Stimulated activated naive B cell treated with anti-CD40 and anti-IgM and Interleukin-4, amounts not matched to agents 10 μg/mL and 1 μg/mL and 100 μg/mL, for 72 hours (primary cell): Measurements from ENCODE around the gene CAMK1.

Source experiments
- ATAC-seq, 2 donors: fragments of 150-1000 bp; cut with Tn5 transposase; replicated peaks; 2 replicates each; pipeline ENCODE4 v1.10.0; 2021; ENCODE audit warnings: moderate library complexity in 1 of 2
- DNase-seq: peaks from one replicate; pipeline ENCODE4 v3.0.0; 2021
- H3K27ac Mint-ChIP-seq: one replicate; pipeline ENCODE4 v1.8.0; 2022; ENCODE audit warnings: mild to moderate bottlenecking, mixed read lengths
- H3K27me3 Mint-ChIP-seq, 2 donors: one replicate each; pipeline ENCODE4 v1.8.0; 2022; ENCODE audit warnings: mixed read lengths in 2 of 2
- H3K36me3 Mint-ChIP-seq, 2 donors: one replicate each; pipeline ENCODE4 v1.8.0; 2022; ENCODE audit warnings: mixed read lengths in 2 of 2, mild to moderate bottlenecking in 1 of 2
- H3K4me1 Mint-ChIP-seq, 2 donors: one replicate each; pipeline ENCODE4 v1.8.0; 2022; ENCODE audit warnings: mixed read lengths in 2 of 2, mild to moderate bottlenecking in 1 of 2
- H3K4me3 Mint-ChIP-seq, 2 donors: one replicate each; pipeline ENCODE4 v1.8.0; 2022; ENCODE audit warnings: mild to moderate bottlenecking in 2 of 2, mixed read lengths in 2 of 2, moderate library complexity in 1 of 2
- H3K9me3 Mint-ChIP-seq, 2 donors: one replicate each; pipeline ENCODE4 v1.8.0; 2022; ENCODE audit warnings: mixed read lengths in 2 of 2, mild to moderate bottlenecking in 1 of 2

CAMK1 gene

GRCh38 chr3:9806137-9806536 is 36.4 kb upstream of the CAMK1 start:
- H3K36me3 Mint-ChIP-seq, result peaks cover 49 to 66% of the 10 kb centered on the region in 2 donors
- H3K27me3 Mint-ChIP-seq, result no peaks in the 10 kb centered on the region
- H3K27ac Mint-ChIP-seq, result peak overlapping the region; percentile 86
- H3K4me3 Mint-ChIP-seq, result no peak overlapping the region
- H3K4me1 Mint-ChIP-seq, result peaks cover 49 to 69% of the 10 kb centered on the region in 2 donors
- H3K9me3 Mint-ChIP-seq, result no peaks in the 10 kb centered on the region
- ATAC-seq, result no peak
- DNase-seq, result no peak

GRCh38 chr3:9804996-9805395 is 35.2 kb upstream of the CAMK1 start:
- H3K4me1 Mint-ChIP-seq, result peaks cover 41 to 58% of the 10 kb centered on the region in 2 donors
- H3K27me3 Mint-ChIP-seq, result no peaks in the 10 kb centered on the region
- H3K36me3 Mint-ChIP-seq, result peaks cover 46 to 62% of the 10 kb centered on the region in 2 donors
- no peak for DNase-seq
- no peak overlapping the region for H3K4me3 Mint-ChIP-seq
- H3K9me3 Mint-ChIP-seq, result no peaks in the 10 kb centered on the region
- ATAC-seq, result no peak
- no peak overlapping the region for H3K27ac Mint-ChIP-seq

GRCh38 chr3:9803494-9803893 is 33.7 kb upstream of the CAMK1 start:
- DNase-seq (no peak), ATAC-seq (no peak)
- H3K36me3 Mint-ChIP-seq, result peaks cover 44 to 58% of the 10 kb centered on the region in 2 donors
- no peak overlapping the region for H3K4me3 Mint-ChIP-seq
- H3K27ac Mint-ChIP-seq, result peak overlapping the region; percentile 89
- peaks cover 30 to 44% of the 10 kb centered on the region in 2 donors for H3K4me1 Mint-ChIP-seq
- H3K9me3 Mint-ChIP-seq, result no peaks in the 10 kb centered on the region
- H3K27me3 Mint-ChIP-seq, result no peaks in the 10 kb centered on the region

GRCh38 chr3:9800529-9800928 is 30.8 kb upstream of the CAMK1 start:
- H3K4me3 Mint-ChIP-seq, result no peak overlapping the region
- peaks cover 24 to 43% of the 10 kb centered on the region in 2 donors for H3K4me1 Mint-ChIP-seq
- DNase-seq (no peak), ATAC-seq (no peak)
- H3K27me3 Mint-ChIP-seq, result no peaks in the 10 kb centered on the region
- H3K36me3 Mint-ChIP-seq, result peaks cover 40 to 59% of the 10 kb centered on the region in 2 donors
- H3K9me3 Mint-ChIP-seq, result no peaks in the 10 kb centered on the region
- no peak overlapping the region for H3K27ac Mint-ChIP-seq

- Mint-ChIP-seq H3K27me3 (no peaks in the 10 kb centered on the region), H3K9me3 (peaks cover 0 to 4% of the 10 kb centered on the region in 2 donors), H3K36me3 (peaks cover 41 to 66% of the 10 kb centered on the region in 2 donors), H3K27ac (peak overlapping the region; percentile 65), H3K4me1 (peaks cover 24 to 43% of the 10 kb centered on the region in 2 donors), H3K4me3 (peak overlapping the region; percentile 8 to 22)
- DNase-seq (no peak), ATAC-seq (no peak)
Observed at GRCh38 chr3:9797196-9797945, 27.6 kb upstream of the CAMK1 start.

GRCh38 chr3:9795207-9795606 is 25.5 kb upstream of the CAMK1 start:
- H3K27ac Mint-ChIP-seq, result peak overlapping the region; percentile 100
- H3K27me3 Mint-ChIP-seq, result no peaks in the 10 kb centered on the region
- H3K36me3 Mint-ChIP-seq, result peaks cover 48 to 69% of the 10 kb centered on the region in 2 donors
- peak overlapping the region; percentile 89 to 97 for H3K4me3 Mint-ChIP-seq
- H3K4me1 Mint-ChIP-seq, result peaks cover 36 to 63% of the 10 kb centered on the region in 2 donors
- peaks cover 0 to 4% of the 10 kb centered on the region in 2 donors for H3K9me3 Mint-ChIP-seq
- ATAC-seq (peak; percentile 68 to 74), DNase-seq (peak; percentile 68)

GRCh38 chr3:9794400-9794799 is 24.7 kb upstream of the CAMK1 start:
- H3K9me3 Mint-ChIP-seq, result peaks cover 0 to 4% of the 10 kb centered on the region in 2 donors

GRCh38 chr3:9793161-9793781 is 23.5 kb upstream of the CAMK1 start:
- H3K4me3 Mint-ChIP-seq, result peak overlapping the region; percentile 89 to 97
- H3K27ac Mint-ChIP-seq, result peak overlapping the region; percentile 100
- DNase-seq (no peak), ATAC-seq (peak; percentile 4 to 12)
- H3K4me1 Mint-ChIP-seq, result peaks cover 39 to 75% of the 10 kb centered on the region in 2 donors
- peaks cover 0 to 4% of the 10 kb centered on the region in 2 donors for H3K9me3 Mint-ChIP-seq
- peaks cover 57 to 76% of the 10 kb centered on the region in 2 donors for H3K36me3 Mint-ChIP-seq
- no peaks in the 10 kb centered on the region for H3K27me3 Mint-ChIP-seq

More at GRCh38 chr3:9794400-9794799, 24.7 kb upstream of the CAMK1 start:
- H3K4me1 Mint-ChIP-seq, result peaks cover 39 to 71% of the 10 kb centered on the region in 2 donors
- H3K27me3 Mint-ChIP-seq, result no peaks in the 10 kb centered on the region
- H3K36me3 Mint-ChIP-seq, result peaks cover 53 to 72% of the 10 kb centered on the region in 2 donors
- ATAC-seq (no peak), DNase-seq (no peak)
- H3K4me3 Mint-ChIP-seq, result peak overlapping the region; percentile 89 to 97
- H3K27ac Mint-ChIP-seq, result peak overlapping the region; percentile 100

GRCh38 chr3:9792405-9793160 is 22.8 kb upstream of the CAMK1 start, which contains the start of the genes ARPC4 and TADA3:
Gene ARPC4, plus strand, starts transcription at chr3:9793082. Its CDS starts 40 bp downstream, at chr3:9793122.
Gene TADA3, minus strand, starts transcription at chr3:9792473. Its CDS starts 1,007 bp downstream, at chr3:9791466.
- H3K9me3 Mint-ChIP-seq, result peaks cover 0 to 4% of the 10 kb centered on the region in 2 donors
- H3K27ac Mint-ChIP-seq, result peak within 1 kb of the TSS; percentile 100
- ATAC-seq, result peak; percentile 71 to 76
- H3K27me3 Mint-ChIP-seq, result no peaks in the 10 kb centered on the region
- H3K4me3 Mint-ChIP-seq, result peak within 1 kb of the TSS; percentile 89 to 97
- peaks cover 41 to 74% of the 10 kb centered on the region in 2 donors for H3K4me1 Mint-ChIP-seq
- DNase-seq, result peak; percentile 91
- peaks cover 55 to 73% of the 10 kb centered on the region in 2 donors for H3K36me3 Mint-ChIP-seq

- Mint-ChIP-seq H3K27ac (peak overlapping the region; percentile 100), H3K27me3 (no peaks in the 10 kb centered on the region), H3K4me3 (peak overlapping the region; percentile 89 to 97), H3K36me3 (peaks cover 58 to 73% of the 10 kb centered on the region in 2 donors), H3K9me3 (peaks cover 0 to 4% of the 10 kb centered on the region in 2 donors), H3K4me1 (peaks cover 36 to 73% of the 10 kb centered on the region in 2 donors)
- DNase-seq, result no peak
- no peak for ATAC-seq
Observed at GRCh38 chr3:9791790-9792404, 22.1 kb upstream of the CAMK1 start.

GRCh38 chr3:9791127-9791526 is 21.4 kb upstream of the CAMK1 start:
- ATAC-seq (no peak), DNase-seq (no peak)
- Mint-ChIP-seq H3K36me3 (peaks cover 64 to 76% of the 10 kb centered on the region in 2 donors), H3K27ac (no peak overlapping the region), H3K27me3 (no peaks in the 10 kb centered on the region), H3K9me3 (peaks cover 0 to 4% of the 10 kb centered on the region in 2 donors), H3K4me3 (peak overlapping the region; percentile 89 to 97), H3K4me1 (peaks cover 37 to 73% of the 10 kb centered on the region in 2 donors)

- no peak for ATAC-seq
- peaks cover 23 to 55% of the 10 kb centered on the region in 2 donors for H3K4me1 Mint-ChIP-seq
Observed at GRCh38 chr3:9787714-9788113, 18.0 kb upstream of the CAMK1 start.

GRCh38 chr3:9786825-9787669 is 17.3 kb upstream of the CAMK1 start:
- Mint-ChIP-seq H3K9me3 (no peaks in the 10 kb centered on the region), H3K27ac (peak overlapping the region; percentile 37), H3K36me3 (peaks cover 61 to 74% of the 10 kb centered on the region in 2 donors), H3K27me3 (no peaks in the 10 kb centered on the region), H3K4me1 (peaks cover 30 to 60% of the 10 kb centered on the region in 2 donors), H3K4me3 (no peak overlapping the region)
- DNase-seq (no peak), ATAC-seq (no peak)

More at GRCh38 chr3:9787714-9788113, 18.0 kb upstream of the CAMK1 start:
- H3K9me3 Mint-ChIP-seq, result no peaks in the 10 kb centered on the region
- H3K4me3 Mint-ChIP-seq, result no peak overlapping the region
- H3K36me3 Mint-ChIP-seq, result peaks cover 59 to 71% of the 10 kb centered on the region in 2 donors
- peak overlapping the region; percentile 73 for H3K27ac Mint-ChIP-seq
- no peaks in the 10 kb centered on the region for H3K27me3 Mint-ChIP-seq
- DNase-seq, result no peak
